ENCODE measurements around the gene LDLRAD4.

GRCh38 chr18:13298262-13298661 lies 79.7 kb downstream of the LDLRAD4 start:
- TF ChIP-seq CTCF (IDR thresholded peaks at IDR 0.05; ENCODE audit: insufficient read depth, low read length, poor library complexity, severe bottlenecking): no peak
- no peak for TF ChIP-seq EZH2phosphoT487 (conservative IDR thresholded peaks at IDR 0.05; ENCODE audit: low read length)

Measured in SU-DHL-6 (cell line).